Aorta (tissue), 5 donors: Measurements from ENCODE around the gene FAM124A. TPM values are rescaled to one million over a fixed set of nuclear protein-coding genes. Genes with fewer than 3 reads are reported as not detected.
A peak's percentile ranks its signal among the peaks of the same experiment; 100 is the strongest.

Source experiments
- ATAC-seq: fragments of 200-7000 bp; cut with Tn5 transposase; one replicate; pipeline ENCODE4 v1.9.1; 2022; ENCODE audit warnings: moderate library complexity; ENCODE audit not compliant: low FRiP score
- DNase-seq, 2 donors: peaks; one replicate each; pipeline ENCODE4 v3.0.0-alpha.2; 2020
- H3K27ac ChIP-seq, 2 donors: one replicate each; pipeline ENCODE4 v1.5.1; 2013; ENCODE audit warnings: low read length in 2 of 2, mild to moderate bottlenecking in 2 of 2, moderate library complexity in 2 of 2, control low read depth in 1 of 2, inconsistent platforms in 1 of 2, low read depth in 1 of 2
- H3K27me3 ChIP-seq, 2 donors: one replicate each; pipeline ENCODE4 v1.6.1; 2013; ENCODE audit warnings: control low read depth in 1 of 2, low read length in 1 of 2, mild to moderate bottlenecking in 1 of 2, moderate library complexity in 1 of 2; ENCODE audit not compliant: insufficient read depth in 2 of 2, control insufficient read depth in 1 of 2
- H3K36me3 ChIP-seq, 2 donors: one replicate each; pipeline ENCODE4 v1.6.1; 2013; ENCODE audit warnings: control low read depth in 1 of 2, low read length in 1 of 2, mild to moderate bottlenecking in 1 of 2; ENCODE audit not compliant: insufficient read depth in 2 of 2, control insufficient read depth in 1 of 2
- H3K4me1 ChIP-seq, 2 donors: one replicate each; pipeline ENCODE4 v1.6.1; 2013; ENCODE audit warnings: low read length in 2 of 2, control low read depth in 1 of 2, mild to moderate bottlenecking in 1 of 2, moderate library complexity in 1 of 2; ENCODE audit not compliant: insufficient read depth in 2 of 2, control insufficient read depth in 1 of 2
- H3K4me3 ChIP-seq, 2 donors: one replicate each; pipeline ENCODE4 v1.5.1; 2013; ENCODE audit warnings: low read length in 2 of 2, control low read depth in 1 of 2, mild to moderate bottlenecking in 1 of 2
- H3K9me3 ChIP-seq: one replicate; pipeline ENCODE4 v1.6.1; 2013; ENCODE audit warnings: mild to moderate bottlenecking, low read length; ENCODE audit not compliant: control insufficient read depth
- WGBS, 2 donors: extraction: QIAGEN DNeasy Blood & Tissue Kit; methylation state at CpG; one replicate each; pipeline ENCODE4 v1.1.7; 2013; 5-methylcytosine and 5-hydroxymethylcytosine counted together
- intact Hi-C, 2 donors: fragments of 100-400 bp; cut with DNase I; formaldehyde crosslinking; loops; one replicate each; pipeline versions ENCODE4 v1.14.2 to v1.15.0; 2022
- polyA plus RNA-seq, 2 donors: library from polyadenylated mRNA; stranded (reverse); fragments of 200-250 nt; gene quantifications; one replicate each; pipeline ENCODE4 v1.2.3, GENCODE V29; 2013
- total RNA-seq, 2 donors: library from RNA; stranded (reverse); fragmentation: NEBNext Ultra II Directional; extraction: Animal tissue kit (Norgen Biotek cat#: 25700); gene quantifications; one replicate each; pipeline ENCODE4 v1.2.1, GENCODE V29; 2021
- donor health status: healthy with polysubstance abuse.
- donor health status: Bipolar disorder and iron deficiency.
- donor health status: DM: no; HTN: no; CAD: no.
- donor health status: DM: no; HTN: no; CAD: no.
- donor health status: DM: yes; HTN: yes; CAD: no.

FAM124A gene
- total and polyA plus RNA-seq, 4 donors: 1.6 to 9.2 (median 4.4) TPM

DNA sequence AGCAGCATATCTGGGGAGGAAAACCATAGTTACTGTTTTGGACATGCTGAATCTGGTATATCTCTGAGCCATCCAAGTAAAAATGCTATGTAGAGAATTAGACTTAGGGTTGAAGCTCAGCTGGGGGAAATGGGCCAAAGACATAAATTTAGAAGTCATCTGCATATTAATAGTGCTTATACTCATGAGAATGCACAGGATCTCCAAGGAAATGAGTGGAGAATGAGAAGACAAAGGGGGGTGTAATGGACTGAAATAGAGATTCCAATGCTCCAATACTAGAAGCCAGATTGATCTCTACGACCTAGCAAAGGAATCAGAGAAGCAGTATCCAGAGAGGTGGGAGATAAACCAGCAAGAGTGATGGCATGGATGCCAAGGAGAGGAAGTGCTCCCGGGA is 10.3 kb upstream of the FAM124A start:
- H3K36me3 ChIP-seq: no peaks in the 10 kb centered on the region
- no peaks in the 10 kb centered on the region for H3K27me3 ChIP-seq
- intact Hi-C loops: no loop called here
- DNase-seq (no peak), ATAC-seq (no peak)
- H3K9me3 ChIP-seq: no peaks in the 10 kb centered on the region
- H3K27ac ChIP-seq: no peak overlapping the region
- H3K4me3 ChIP-seq: no peak overlapping the region
- no peaks in the 10 kb centered on the region for H3K4me1 ChIP-seq
- WGBS, 2 donors: 41 to 47% methylated on average over 2 of the region's 2 CpGs

DNA sequence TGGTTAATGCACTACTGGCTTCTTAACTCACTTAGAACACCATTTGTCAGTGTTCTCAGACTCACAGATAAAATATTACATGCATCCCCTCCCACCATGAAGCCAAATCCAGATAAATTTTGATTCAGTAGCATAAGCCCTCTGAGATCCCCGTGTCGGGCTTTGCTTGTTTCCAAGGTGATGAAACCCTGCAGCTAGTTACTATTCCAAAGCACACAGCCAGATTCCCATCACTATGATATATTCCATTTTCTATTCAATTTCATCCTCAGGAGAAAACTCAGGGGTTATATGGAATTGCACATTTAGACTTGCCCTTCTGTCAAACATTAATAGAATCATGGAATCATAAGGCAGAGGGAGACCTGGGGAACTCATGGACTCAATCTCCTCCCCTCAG is 9.4 kb upstream of the FAM124A start:
- Histone ChIP-seq H3K4me3 (no peak overlapping the region), H3K9me3 (no peaks in the 10 kb centered on the region), H3K4me1 (no peaks in the 10 kb centered on the region), H3K27me3 (no peaks in the 10 kb centered on the region), H3K36me3 (no peaks in the 10 kb centered on the region), H3K27ac (no peak overlapping the region)
- WGBS, 2 donors: 41 to 47% methylated on average over 2 of the region's 2 CpGs
- ATAC-seq (no peak), DNase-seq (no peak)
- intact Hi-C loops: no loop called here

DNA sequence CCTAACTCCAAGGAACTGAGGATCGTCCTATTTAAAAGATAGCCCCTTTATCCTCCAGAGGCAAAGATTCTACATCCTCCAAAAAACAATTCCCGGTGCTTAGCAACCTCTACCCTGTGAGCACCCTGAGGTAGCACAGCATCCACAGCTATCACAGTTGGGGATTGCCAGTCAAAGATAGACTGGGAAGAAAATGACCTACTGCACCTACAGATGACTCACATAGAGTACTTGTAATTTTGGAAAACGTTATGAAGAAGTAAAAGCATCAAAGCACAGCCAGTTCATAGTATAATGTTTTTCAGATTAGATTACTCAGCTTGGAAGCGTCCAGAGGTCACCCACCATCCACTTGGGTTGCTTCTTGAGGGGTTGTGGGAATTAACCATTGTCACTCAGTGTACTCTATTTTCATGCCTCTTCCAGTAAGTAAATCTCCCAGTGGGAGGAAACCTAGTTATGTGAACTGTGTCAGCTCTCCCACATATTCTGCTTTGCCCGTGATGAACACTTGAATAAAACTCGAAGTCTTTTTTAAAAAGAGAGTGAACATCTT is 8.9 kb upstream of the FAM124A start:
- no peaks in the 10 kb centered on the region for H3K27me3 ChIP-seq
- H3K36me3 ChIP-seq: no peaks in the 10 kb centered on the region
- no peaks in the 10 kb centered on the region for H3K4me1 ChIP-seq
- no peak overlapping the region for H3K27ac ChIP-seq
- H3K9me3 ChIP-seq: no peaks in the 10 kb centered on the region
- no peak for ATAC-seq
- H3K4me3 ChIP-seq: no peak overlapping the region
- intact Hi-C loops: no loop called here
- no peak for DNase-seq
- 58 to 61% methylated on average over 6 of the region's 6 CpGs for WGBS, 2 donors

DNA sequence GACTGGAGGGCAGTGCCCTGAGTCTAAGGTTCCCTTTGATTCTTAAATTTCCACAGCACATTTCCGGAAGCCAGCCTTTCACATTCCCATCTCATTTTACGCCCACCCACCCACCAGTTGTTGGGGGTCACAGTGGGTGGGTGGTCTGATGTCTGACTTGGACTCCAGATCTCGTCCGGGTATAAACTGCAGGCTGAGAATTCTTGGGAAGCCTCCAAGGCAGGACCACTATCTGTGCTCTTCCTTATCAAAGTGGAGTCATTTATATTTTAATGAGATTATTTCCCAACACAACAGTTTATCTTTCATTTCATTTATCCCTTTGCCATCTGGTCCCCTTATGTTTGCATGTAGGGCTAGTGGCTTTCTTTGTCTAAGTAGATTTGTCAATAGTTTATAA is 3.6 kb upstream of the FAM124A start:
- Histone ChIP-seq H3K4me3 (no peak overlapping the region), H3K27me3 (no peaks in the 10 kb centered on the region), H3K4me1 (no peaks in the 10 kb centered on the region), H3K27ac (no peak overlapping the region), H3K9me3 (no peaks in the 10 kb centered on the region), H3K36me3 (no peaks in the 10 kb centered on the region)
- 89 to 90% methylated on average over 4 of the region's 4 CpGs for WGBS, 2 donors
- no peak for ATAC-seq
- DNase-seq: no peak
- intact Hi-C loops: no loop called here

DNA sequence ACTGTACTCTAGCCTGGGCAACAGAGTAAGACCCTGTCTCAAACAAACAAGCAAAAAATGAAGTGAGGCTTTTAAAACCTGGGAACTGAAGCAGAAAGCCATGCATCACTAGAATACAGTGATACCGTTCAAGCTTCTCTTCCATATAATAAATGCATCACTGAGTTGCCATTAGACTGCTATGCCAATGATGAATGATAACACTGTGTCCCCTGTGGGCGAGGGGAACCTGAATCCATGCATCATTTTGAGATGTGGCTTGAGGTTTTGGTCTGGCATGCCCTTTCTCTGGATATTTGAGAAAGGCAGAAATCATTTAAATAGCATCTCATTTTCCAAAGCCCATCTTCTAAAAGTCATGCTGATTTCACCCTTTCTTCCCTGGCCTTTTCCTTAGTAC is 1.5 kb upstream of the FAM124A start:
- Histone ChIP-seq H3K27me3 (no peaks in the 10 kb centered on the region), H3K4me3 (no peak overlapping the region), H3K36me3 (no peaks in the 10 kb centered on the region), H3K27ac (no peak overlapping the region), H3K4me1 (no peaks in the 10 kb centered on the region), H3K9me3 (no peaks in the 10 kb centered on the region)
- intact Hi-C loops: loop anchor here (5.0 kb wide), 1 partner anchor 67 kb away; no protein-coding TSS in a partner anchor
- WGBS, 2 donors: 83 to 92% methylated on average over 2 of the region's 2 CpGs
- ATAC-seq: no peak
- DNase-seq: no peak

DNA sequence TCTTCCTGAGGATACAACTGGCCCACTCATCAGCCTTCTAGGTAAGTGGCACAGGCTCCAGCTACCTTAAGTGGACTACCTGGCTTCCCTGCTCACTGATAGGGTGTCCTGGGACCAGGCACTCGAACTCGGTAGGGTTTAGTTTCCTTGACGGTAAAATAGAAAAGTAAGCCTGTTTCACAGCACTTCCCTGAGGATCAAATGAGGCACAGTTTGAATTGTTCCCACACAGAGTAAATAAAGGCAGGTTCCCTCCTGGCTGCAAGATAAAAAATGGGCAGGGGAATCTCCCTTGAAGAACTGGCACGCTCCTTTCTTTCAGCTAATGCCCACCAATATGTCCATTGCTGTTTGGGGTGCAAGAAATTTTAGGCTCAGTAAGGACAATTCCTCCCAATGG is 1.1 kb upstream of the FAM124A start:
- Histone ChIP-seq H3K9me3 (no peaks in the 10 kb centered on the region), H3K27ac (no peak overlapping the region), H3K4me3 (no peak overlapping the region), H3K4me1 (no peaks in the 10 kb centered on the region), H3K27me3 (no peaks in the 10 kb centered on the region), H3K36me3 (no peaks in the 10 kb centered on the region)
- intact Hi-C loops: loop anchor here (5.0 kb wide), 1 partner anchor 66 kb away; no protein-coding TSS in a partner anchor
- 76 to 81% methylated on average over 4 of the region's 4 CpGs for WGBS, 2 donors
- no peak for ATAC-seq
- no peak for DNase-seq

DNA sequence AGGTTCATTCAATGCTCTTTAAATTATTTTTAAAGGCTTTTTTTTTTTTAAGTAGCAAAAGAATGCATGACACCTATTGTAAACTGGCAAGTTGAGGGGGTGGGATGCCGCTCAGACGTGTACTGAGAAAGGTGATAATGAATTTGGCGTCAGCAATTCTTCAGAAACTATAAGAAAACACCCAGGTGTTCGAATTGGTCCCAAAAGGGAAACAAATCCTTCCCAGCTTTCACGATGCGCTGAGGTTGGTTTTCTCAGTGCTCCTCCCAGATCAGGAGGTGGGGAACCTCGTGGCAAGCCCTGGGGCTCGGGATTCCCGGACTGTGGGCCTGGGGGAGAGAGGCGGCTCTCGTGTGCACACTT is 543 bp upstream of the FAM124A start:
- Histone ChIP-seq H3K36me3 (no peaks in the 10 kb centered on the region), H3K4me3 (peak overlapping the region; percentile 12 to 80), H3K4me1 (no peaks in the 10 kb centered on the region), H3K27me3 (no peaks in the 10 kb centered on the region), H3K9me3 (no peaks in the 10 kb centered on the region), H3K27ac (no peak overlapping the region)
- no peak for DNase-seq
- intact Hi-C loops: loop anchor here (5.0 kb wide), 1 partner anchor 66 kb away; no protein-coding TSS in a partner anchor
- 4% methylated on average over 11 of the region's 11 CpGs for WGBS, 2 donors
- ATAC-seq: peak; percentile 33

DNA sequence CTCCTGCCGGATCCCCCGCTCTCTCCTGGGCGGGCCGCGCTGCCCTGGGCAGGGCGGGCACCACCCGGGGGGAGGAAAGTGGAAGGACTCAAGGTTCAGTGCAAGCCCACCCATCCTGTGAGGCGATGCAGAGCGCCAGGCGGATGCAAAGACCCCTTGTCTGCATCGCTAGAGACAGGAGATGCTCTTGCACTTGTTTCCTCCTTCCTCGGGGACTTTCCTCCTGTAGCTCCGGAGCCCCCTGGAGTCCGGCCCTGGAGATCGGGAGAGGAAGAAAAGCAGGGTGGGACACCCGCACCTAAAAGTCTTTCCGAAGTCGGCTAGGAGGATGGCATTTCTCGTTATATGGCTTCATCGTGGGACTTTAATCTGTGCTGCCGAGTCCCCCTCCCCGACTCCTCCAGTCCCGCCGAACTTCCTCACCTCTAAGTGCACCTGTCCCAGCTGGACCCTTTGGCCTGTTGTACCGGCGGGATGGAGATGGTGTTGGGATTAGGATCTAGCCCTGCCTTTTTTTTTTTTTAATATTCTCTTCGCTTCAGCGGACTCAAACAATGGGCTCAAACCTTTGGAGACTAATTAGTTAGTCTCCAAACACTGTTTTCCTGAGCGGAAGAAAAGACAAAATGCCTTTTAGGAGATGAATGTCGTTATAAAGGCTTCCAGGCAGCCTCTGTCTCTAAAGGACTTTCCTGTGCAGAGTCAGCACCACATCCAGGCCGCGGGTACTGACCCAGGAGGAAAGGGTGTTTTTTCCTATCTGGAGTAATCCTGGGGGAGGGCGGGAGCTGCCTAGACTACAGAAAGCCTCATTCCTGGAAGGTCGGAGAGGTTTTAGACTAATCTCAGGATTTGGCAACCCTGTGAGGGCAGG is 725 bp downstream of the FAM124A start:
- no peaks in the 10 kb centered on the region for H3K36me3 ChIP-seq
- DNase-seq (no peak), ATAC-seq (peak; percentile 44)
- 15 to 18% methylated on average over 31 to 34 of the region's 34 CpGs for WGBS, 2 donors
- no peaks in the 10 kb centered on the region for H3K4me1 ChIP-seq
- H3K27ac ChIP-seq: no peak overlapping the region
- peak overlapping the region; percentile 12 to 80 for H3K4me3 ChIP-seq
- H3K27me3 ChIP-seq: no peaks in the 10 kb centered on the region
- no peaks in the 10 kb centered on the region for H3K9me3 ChIP-seq
- intact Hi-C loops: loop anchor here (5.0 kb wide), 1 partner anchor 64 kb away; no protein-coding TSS in a partner anchor
